D721Med (cell line): ENCODE results near the gene RAB3C.
A peak's percentile ranks its signal among the peaks of the same experiment; 100 is the strongest.
"Not testable (repeated sequence)": the region's sequence is repeated elsewhere in the genome, so short reads cannot be mapped to it uniquely, and the experiment has no call there.

Experiments
- DNase-seq: peaks from one replicate; pipeline ENCODE4 v3.0.0; 2011; ENCODE audit warnings: low spot score; ENCODE audit not compliant: insufficient read length
- FAIRE-seq: peaks from 2 replicates; lab custom pipeline; 2011; peaks lifted over from hg19 to GRCh38; lab: Jason Lieb, UNC
- CTCF ChIP-seq: IDR thresholded peaks from 2 replicates; pipeline ENCODE4 v1.5.1; 2012; ENCODE audit warnings: mild to moderate bottlenecking, control low read depth; ENCODE audit not compliant: insufficient read depth; ENCODE audit errors: missing control alignments

RAB3C gene

GRCh38 chr5:58582803-58583491 lies at the start of gene RAB3C:
RAB3C (plus strand) TSS chr5:58583075; CDS start chr5:58583209, 134 bp downstream.
- TF ChIP-seq CTCF = no peak
- FAIRE-seq (no peak), DNase-seq (peak; percentile 35)

GRCh38 chr5:58541935-58542334 lies 40.9 kb upstream of the RAB3C start:
- not testable (repeated sequence) for DNase-seq, FAIRE-seq

GRCh38 chr5:58542709-58543108 lies 40.2 kb upstream of the RAB3C start:
- DNase-seq (no peak), FAIRE-seq (no peak)
- no peak for TF ChIP-seq CTCF

- FAIRE-seq = no peak
- no peak for TF ChIP-seq CTCF
- no peak for DNase-seq
These were observed 39.2 kb upstream of the RAB3C start for GRCh38 chr5:58543723-58544122.

- no peak for TF ChIP-seq CTCF
- no peak for DNase-seq
- FAIRE-seq = no peak
These were observed 38.7 kb upstream of the RAB3C start for GRCh38 chr5:58544195-58544594.

- no peak for TF ChIP-seq CTCF
- FAIRE-seq (no peak), DNase-seq (no peak)
These were observed 37.9 kb upstream of the RAB3C start for GRCh38 chr5:58544926-58545325.

- FAIRE-seq (no peak), DNase-seq (no peak)
- TF ChIP-seq CTCF = no peak
These were observed 37.0 kb upstream of the RAB3C start for GRCh38 chr5:58545912-58546311.

- no peak for TF ChIP-seq CTCF
- FAIRE-seq = no peak
- no peak for DNase-seq
These were observed 34.8 kb upstream of the RAB3C start for GRCh38 chr5:58548068-58548467.
